Vagina (tissue), 2 donors: ENCODE measurements around the gene ANKS1A.

Source experiments
- POLR2A ChIP-seq, 2 donors: fragments of 450-650 bp; IDR thresholded peaks; one replicate each; pipeline ENCODE4 v1.6.1; 2017; ENCODE audit warnings: antibody characterized with exemption in 2 of 2, mild to moderate bottlenecking in 2 of 2, moderate library complexity in 2 of 2
- POLR2AphosphoS5 ChIP-seq, 2 donors: sonication (generic); formaldehyde crosslinking; IDR thresholded peaks; one replicate each; pipeline ENCODE4 v1.9.0; 2017; ENCODE audit warnings: antibody characterized with exemption in 2 of 2, mild to moderate bottlenecking in 2 of 2, low read depth in 1 of 2; ENCODE audit not compliant: insufficient read depth in 1 of 2

GRCh38 chr6:35139924-35140638 is 251.0 kb downstream of the ANKS1A start:
- no peak for TF ChIP-seq POLR2A (IDR thresholded peaks at IDR 0.05)
- TF ChIP-seq POLR2AphosphoS5 (IDR thresholded peaks at IDR 0.05; ENCODE audit: insufficient read depth in 1 of 2, low read depth in 1 of 2): peak in 1 of 2 donors; percentile 9
